UCSD-AML1 (cell line): ENCODE data around the gene DNM2.

ENCODE experiments used
- DNase-seq: peaks from one replicate; lab custom pipeline; 2025; ENCODE audit not compliant: unreplicated experiment; lab: John Stamatoyannopoulos, UW

Gene DNM2

GRCh38 chr19:10769533-10770491 is 51.9 kb downstream of the DNM2 start:
- peak; percentile 34 for DNase-seq

- no peak for DNase-seq
Measured at GRCh38 chr19:10773969-10774368, 56.1 kb downstream of the DNM2 start.

- no peak for DNase-seq
Measured at GRCh38 chr19:10774893-10775292, 57.0 kb downstream of the DNM2 start.

GRCh38 chr19:10776900-10777650 is 59.2 kb downstream of the DNM2 start:
- DNase-seq, result no peak

- peak; percentile 75 for DNase-seq
Measured at GRCh38 chr19:10780368-10780767, 62.5 kb downstream of the DNM2 start.

- peak; percentile 47 for DNase-seq
Measured at GRCh38 chr19:10782795-10783194, 64.9 kb downstream of the DNM2 start.

- peak; percentile 58 for DNase-seq
Measured at GRCh38 chr19:10784257-10784656, 66.4 kb downstream of the DNM2 start.

- no peak for DNase-seq
Measured at GRCh38 chr19:10788146-10788545, 70.3 kb downstream of the DNM2 start.

- DNase-seq, result no peak
Measured at GRCh38 chr19:10789866-10790265, 72.0 kb downstream of the DNM2 start.

- no peak for DNase-seq
Measured at GRCh38 chr19:10796653-10797052, 78.8 kb downstream of the DNM2 start.

GRCh38 chr19:10797078-10797477 is 79.2 kb downstream of the DNM2 start:
- no peak for DNase-seq

GRCh38 chr19:10797541-10798256 is 79.8 kb downstream of the DNM2 start:
- DNase-seq, result no peak

GRCh38 chr19:10800488-10800887 is 82.6 kb downstream of the DNM2 start:
- DNase-seq, result no peak

- no peak for DNase-seq
Measured at GRCh38 chr19:10802479-10802878, 84.6 kb downstream of the DNM2 start.

- no peak for DNase-seq
Measured at GRCh38 chr19:10803252-10803651, 85.4 kb downstream of the DNM2 start.

GRCh38 chr19:10805065-10805757 is 87.3 kb downstream of the DNM2 start:
- DNase-seq, result no peak

GRCh38 chr19:10805758-10806247 is 87.9 kb downstream of the DNM2 start:
- no peak for DNase-seq

- DNase-seq, result peak; percentile 41
Measured at GRCh38 chr19:10808937-10809649, 91.2 kb downstream of the DNM2 start.

- DNase-seq, result peak; percentile 41
Measured at GRCh38 chr19:10809651-10810285, 91.9 kb downstream of the DNM2 start.
